ENCODE measurements around the gene DCLK1.

DCLK1 gene

DNA sequence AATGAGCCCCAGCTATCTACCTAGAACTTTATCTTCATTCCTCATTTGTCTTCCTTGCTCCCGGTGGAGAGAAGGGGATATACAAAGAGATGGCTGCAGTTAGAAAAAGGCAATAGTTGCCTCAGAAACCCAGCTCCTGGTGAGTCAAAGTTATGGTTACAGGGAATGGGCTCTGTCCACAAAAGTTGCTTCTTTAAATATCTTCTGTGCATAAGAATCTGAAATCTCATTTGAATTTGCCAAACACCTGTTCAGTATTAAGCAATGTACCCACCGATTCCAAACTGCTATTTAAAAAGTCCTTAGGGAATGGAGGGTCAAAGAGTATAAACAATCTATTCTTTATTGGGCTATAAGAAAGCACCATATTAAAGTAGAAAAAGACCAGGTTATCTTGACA lies 48.4 kb downstream of the DCLK1 start:
- no peak for DNase-seq

GRCh38 chr13:36082396-36082795 lies 48.8 kb downstream of the DCLK1 start:
- DNase-seq = no peak

DNA sequence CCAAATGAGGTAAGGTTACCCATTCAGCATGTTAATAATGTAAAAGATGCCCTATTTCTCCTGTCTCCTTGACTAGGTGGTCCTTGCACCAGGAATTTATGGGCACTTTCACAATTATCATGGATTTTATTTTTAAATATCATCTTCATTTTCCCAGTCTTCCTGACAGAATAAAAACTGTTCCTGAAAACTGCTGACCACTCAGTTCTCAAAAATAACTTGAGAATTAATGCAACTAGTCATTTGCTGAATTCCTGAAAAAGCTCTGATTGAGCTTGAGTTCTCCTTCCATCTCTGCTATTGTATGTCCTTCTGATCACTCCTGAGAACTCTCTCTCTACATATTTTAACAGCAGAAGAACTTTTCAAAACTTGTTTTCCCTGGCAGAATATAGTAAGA lies 55.0 kb downstream of the DCLK1 start:
- DNase-seq = no peak

- DNase-seq = peak; percentile 83
Measured at GRCh38 chr13:36074659-36075058, 56.5 kb downstream of the DCLK1 start.

GRCh38 chr13:36072152-36072935 lies 58.8 kb downstream of the DCLK1 start:
- no peak for DNase-seq

GRCh38 chr13:36070504-36071192 lies 60.5 kb downstream of the DCLK1 start:
- DNase-seq = peak; percentile 48

DNA sequence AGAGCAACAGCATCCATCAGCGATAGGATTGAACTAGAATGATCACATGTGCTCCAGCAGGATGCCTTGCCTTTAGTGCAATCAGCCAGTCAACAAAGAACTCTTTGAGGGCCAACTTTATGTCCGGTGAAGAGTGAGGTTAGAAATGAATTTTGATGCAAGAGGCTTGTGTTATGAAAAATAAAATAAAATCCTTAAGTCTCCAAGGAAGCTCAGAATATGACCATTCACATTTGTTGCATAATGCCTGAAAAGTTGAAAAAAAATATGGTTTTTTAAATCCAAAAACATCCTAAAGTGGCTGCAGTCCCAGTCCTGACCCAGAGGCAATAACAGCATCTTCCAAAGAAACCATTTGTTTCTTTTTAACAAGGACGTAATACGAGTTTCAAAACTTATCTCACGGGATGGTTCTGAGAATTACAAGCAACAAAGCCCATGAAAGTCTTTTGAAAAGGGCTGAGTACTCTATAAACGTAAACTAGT lies 61.3 kb downstream of the DCLK1 start:
- DNase-seq = peak; percentile 61

DNA sequence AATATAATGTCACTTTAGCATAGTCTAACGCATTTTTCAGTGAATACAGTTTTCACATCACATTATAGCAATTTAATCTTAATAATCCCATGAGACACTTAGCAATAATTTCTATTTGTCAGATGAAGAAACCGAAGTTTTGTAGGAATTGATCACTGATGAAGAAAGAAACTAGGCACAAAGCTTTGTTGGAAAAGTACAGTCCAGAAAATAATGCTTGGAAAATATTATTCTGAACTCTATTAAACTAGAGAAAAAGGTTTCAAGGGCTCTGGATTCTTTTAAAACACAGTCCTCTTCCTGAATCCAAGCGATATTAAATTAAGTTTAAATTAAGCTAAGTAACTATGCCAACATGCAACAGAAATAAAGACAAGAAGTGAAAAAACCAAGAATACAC lies 62.2 kb downstream of the DCLK1 start:
- DNase-seq = no peak

DNA sequence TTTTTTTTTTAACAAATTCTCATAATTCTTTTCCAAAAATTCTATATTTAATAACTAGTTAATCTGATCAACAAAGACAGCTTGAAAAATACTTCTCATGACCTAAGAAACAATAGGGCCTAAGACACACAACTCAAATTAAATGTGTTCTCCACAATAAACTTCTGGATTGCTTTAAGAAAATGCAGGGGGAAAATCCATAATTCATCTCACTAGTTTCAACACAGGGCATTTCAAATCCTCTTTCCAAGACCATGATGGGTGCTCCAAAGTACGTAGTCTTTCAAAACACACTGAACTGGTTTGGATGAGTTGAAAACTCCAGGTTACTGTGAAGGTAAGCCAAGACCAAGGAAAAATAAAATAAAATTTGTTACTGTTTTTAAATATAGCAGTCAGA lies 62.6 kb downstream of the DCLK1 start:
- no peak for DNase-seq

DNA sequence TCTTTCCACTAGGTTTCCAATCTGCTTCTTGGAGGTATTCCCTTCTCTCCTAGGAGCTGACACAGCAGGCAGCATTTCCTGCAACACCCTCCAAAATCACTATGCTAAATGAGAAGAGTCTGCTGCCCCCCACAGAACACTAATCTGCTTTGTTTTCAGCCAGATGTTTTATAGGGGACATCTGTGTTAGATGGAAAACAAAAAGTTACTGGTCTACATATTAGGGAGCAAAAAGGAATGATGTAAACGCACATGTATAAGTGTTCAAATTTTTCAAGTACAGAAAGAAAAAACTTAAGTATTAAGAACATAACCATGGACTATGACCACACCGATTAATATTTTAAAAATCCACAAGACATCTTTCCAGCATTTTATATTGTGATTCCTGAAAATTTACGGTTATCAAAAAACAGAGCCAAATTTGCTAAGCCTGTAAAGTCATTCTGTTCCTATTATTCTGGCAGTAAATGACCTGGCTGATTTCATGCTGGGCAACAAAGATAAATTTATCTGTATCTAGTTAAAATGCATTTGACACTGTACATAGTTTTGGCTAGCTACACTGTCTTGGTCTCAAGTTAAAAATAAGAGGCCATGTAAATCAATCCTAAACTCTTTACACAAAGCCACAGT lies 63.3 kb downstream of the DCLK1 start:
- DNase-seq = peak; percentile 60

- no peak for DNase-seq
Measured at GRCh38 chr13:36062249-36062648, 68.9 kb downstream of the DCLK1 start.

- no peak for DNase-seq
Measured at GRCh38 chr13:36061621-36062020, 69.6 kb downstream of the DCLK1 start.

- no peak for DNase-seq
Measured at GRCh38 chr13:36061054-36061453, 70.1 kb downstream of the DCLK1 start.

DNA sequence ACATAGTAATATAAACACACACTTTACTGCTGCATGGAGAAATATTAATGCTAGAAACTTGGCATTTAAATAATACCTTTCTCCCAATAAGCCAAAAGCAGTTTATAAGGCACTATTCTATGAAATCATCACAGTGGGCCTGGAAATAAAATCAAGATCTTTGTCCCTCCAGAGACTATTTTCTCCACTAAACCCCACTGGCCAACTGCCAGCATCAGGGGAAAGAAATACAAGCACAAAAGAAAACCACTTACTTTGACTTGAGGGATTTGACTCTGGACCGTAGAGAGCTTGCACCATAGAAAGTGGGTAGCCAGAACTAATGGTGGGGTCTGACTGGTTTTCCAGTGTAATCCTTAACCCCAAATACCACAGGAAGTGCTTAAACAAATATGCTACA lies 71.9 kb downstream of the DCLK1 start:
- DNase-seq = peak; percentile 75

DNA sequence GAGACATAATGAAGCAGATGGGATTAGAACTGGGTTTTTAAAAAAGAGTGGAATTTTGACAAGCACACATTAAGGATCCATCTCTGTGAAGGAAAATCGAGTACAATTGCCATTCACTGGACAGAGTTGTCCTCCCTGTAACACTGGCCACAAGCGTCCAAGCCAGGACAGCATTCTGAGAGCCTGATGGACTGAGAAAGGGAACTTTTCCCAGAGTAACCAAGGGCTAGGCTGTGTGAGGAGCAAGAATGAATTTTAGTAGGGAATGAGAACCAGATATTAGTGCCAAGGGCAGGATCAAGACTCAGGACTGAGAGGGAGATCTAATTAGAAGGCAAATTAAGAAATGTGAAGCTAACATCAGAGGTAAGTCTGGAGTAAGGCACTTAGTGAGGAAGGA lies 73.1 kb downstream of the DCLK1 start:
- no peak for DNase-seq

GRCh38 chr13:36057547-36057946 lies 73.6 kb downstream of the DCLK1 start:
- DNase-seq = no peak

GRCh38 chr13:36057041-36057440 lies 74.1 kb downstream of the DCLK1 start:
- no peak for DNase-seq

- DNase-seq = no peak
Measured at GRCh38 chr13:36055366-36055765, 75.8 kb downstream of the DCLK1 start.

GRCh38 chr13:36054041-36054440 lies 77.1 kb downstream of the DCLK1 start:
- no peak for DNase-seq

- no peak for DNase-seq
Measured at GRCh38 chr13:36051082-36051481, 80.1 kb downstream of the DCLK1 start.

GRCh38 chr13:36046672-36047071 lies 84.5 kb downstream of the DCLK1 start:
- no peak for DNase-seq

DNA sequence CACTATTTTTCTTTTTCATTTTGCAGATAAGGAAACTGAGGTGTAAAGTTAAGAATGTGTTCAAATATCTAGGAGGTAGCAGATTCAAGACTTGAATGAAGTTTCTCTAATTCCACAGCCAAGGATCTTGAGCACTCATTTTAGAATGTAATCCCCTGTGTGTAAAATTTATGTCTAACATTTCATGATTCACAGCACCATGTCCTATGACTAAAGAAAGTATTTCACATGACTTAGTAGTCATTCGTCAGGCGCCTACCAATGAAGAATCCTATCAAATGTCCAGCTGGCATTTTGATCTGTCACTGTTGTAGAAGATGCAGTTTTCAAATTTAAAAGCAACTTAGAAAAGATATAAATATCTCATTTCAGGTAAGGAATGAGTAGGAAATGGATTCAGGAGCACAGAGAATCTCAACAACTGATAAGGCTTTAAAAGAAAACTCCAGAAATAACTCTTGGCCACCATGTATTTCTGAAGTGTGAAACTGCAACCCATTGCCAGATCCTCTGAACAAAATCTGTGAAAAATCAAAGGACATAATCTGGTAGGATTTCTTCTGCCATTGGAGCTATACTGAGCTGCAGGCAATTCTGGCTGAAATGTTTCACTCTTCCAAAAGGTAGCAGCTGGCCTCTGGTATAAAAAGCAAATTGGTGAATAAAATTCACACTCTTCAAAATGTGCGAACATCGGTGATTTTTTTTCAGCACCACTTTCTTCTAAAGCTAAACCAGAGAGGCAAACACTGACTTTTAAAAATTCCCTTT lies 92.2 kb downstream of the DCLK1 start:
- DNase-seq = no peak

- no peak for DNase-seq
Measured at GRCh38 chr13:36033035-36033434, 98.1 kb downstream of the DCLK1 start.
